Urothelium cell line (cell line): ENCODE results near the gene FXN.

Experiments
- DNase-seq: peaks from one replicate; pipeline ENCODE4 v3.0.0; 2011; ENCODE audit warnings: low spot score, mixed read lengths
- FAIRE-seq: peaks from 2 replicates; lab custom pipeline; 2011; peaks lifted over from hg19 to GRCh38; lab: Jason Lieb, UNC

The FXN gene

DNA sequence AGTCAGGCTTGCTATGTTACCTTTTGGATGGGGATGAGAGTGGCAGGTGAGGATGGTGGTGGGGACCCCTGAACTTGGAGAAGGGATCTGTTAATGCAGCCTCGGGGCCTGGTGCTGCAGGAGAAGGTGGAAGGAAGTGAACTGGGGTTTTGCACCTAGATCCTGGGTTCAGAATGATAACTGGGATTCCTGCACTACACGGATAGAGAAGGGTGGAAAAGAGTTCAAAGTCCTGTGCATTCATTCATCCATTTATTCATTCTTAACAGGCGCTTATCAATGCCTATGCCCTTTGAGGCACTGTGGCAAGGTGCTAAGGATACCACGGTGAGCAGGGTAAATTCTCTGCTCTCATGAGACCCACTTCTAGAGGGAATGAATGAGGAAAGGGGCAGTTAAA, 96.8 kb downstream of the FXN start:
- FAIRE-seq (no peak), DNase-seq (no peak)

DNA sequence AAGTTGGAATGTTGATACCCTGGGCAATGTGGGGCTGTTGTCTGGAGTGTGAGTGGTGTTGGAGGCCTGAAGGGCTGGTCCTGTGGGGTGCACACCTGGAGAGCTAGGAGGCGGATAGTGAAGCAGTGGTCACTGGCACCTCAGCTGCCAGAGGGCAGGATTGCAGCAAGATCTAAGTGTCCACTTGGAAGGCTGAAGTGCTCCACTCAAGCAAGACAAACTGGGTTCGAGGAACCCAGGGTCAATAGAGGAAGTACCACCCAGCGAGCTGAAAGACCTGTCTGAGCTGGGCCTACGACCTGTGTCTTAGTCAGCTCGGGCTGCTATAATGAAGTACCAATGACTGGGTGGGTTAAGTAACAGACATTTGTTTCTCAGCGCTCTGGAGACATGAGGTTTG, 98.9 kb downstream of the FXN start:
- DNase-seq (no peak), FAIRE-seq (no peak)

DNA sequence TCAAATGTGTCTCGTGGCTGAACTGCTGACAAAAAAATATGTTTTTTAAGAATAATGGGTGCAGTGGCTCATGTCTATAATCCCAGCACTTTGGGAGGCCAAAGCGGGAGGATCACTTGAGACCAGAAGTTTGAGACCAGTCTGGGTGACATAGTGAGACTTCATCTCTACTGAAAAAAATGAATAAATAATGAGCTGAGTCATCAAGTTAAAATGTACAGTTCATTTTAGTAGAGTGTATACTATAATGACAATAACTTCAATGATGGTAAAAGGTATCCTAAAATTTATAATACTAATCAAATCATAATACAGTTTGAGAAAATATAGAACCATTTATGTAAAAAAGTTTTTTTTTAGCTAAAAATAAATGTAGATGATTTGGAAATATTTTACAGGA, 100.6 kb downstream of the FXN start:
- DNase-seq (no peak), FAIRE-seq (no peak)

DNA sequence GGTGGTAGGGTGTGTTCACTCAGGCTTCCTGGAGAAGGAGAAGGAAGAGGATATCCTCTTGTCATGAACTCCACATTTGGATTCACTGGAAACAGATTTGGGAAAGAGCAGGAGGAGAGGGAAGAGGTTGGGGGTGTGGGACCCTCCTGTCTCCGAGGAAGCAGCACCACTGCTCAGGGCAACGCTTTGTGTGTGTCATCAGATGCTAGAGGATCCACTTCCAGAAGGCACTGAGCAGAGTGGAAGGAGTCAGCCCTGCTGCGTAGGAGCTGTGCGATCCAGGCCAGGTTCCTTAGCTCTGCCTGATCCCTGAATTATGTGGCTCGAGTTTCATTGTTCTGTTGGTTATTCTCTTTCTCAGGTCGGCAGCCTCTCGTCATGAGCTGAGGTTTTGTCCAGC, 101.2 kb downstream of the FXN start:
- DNase-seq (no peak), FAIRE-seq (no peak)

DNA sequence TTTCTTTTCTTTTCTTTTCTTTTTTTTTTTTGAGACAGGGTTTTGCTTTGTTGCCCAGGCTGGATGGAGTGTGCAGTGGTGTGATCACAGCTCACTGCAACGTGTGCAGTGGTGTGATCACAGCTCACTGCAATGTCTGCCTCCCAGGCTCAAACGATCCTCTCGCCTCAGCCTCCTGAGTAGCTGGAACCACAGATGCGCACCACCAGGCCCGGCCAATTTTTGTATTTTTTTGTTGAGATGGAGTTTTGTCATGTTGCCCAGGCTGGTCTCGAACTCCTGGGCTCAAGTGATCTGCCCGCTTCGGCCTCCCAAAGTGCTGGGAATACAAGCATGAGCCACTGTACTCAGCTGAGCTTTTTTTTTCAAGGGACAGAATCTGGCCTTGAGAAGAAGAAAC, 101.8 kb downstream of the FXN start:
- FAIRE-seq (no peak), DNase-seq (no peak)

DNA sequence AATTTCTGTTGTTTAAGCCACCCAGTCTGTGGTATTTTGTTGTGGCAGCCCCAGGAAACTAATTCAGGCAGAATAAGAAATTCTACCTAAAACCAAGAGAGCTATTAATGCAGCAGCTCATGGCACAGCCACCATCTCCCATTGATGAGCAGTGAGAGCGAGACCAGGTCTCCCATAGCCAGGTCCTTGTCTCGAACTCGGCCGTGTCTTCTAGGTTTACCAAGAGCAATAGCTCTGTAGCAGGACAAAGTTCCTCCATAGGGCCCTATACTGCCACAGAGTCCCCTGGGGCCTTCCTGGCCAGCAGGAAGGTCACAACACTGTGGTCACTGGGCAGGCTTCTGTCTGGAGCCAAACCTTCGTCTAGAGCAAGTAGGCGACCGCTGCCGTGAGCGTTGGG, 104.0 kb downstream of the FXN start:
- FAIRE-seq (no peak), DNase-seq (no peak)

DNA sequence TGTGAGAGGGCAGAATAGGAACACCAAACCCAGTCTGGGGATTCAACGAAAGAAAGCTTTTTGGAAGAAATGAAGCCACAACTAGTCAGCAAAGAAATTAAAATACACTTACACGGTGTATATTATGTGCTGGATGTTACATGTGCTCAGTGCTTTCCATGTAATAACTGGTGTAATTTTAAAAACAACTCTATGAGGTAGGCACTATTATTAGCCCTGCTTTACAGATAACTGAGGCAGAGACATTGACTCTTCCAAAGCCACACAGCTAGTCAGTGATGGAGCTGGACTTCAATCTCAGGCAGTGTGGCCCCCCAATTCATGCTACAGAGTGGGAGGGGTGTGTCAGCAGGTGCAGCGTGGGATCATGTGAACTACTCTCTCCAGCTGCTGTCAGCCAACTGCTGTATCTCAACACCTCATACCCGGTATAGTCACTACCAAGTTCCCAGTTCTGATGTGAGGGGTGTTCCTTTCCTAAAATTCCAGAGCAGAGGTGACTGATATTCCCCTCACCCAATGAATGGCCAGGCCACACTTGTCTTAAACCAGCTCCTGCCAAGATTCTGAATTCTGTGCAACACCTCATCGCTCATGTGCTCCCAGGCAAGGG, 104.7 kb downstream of the FXN start:
- FAIRE-seq (no peak), DNase-seq (no peak)

DNA sequence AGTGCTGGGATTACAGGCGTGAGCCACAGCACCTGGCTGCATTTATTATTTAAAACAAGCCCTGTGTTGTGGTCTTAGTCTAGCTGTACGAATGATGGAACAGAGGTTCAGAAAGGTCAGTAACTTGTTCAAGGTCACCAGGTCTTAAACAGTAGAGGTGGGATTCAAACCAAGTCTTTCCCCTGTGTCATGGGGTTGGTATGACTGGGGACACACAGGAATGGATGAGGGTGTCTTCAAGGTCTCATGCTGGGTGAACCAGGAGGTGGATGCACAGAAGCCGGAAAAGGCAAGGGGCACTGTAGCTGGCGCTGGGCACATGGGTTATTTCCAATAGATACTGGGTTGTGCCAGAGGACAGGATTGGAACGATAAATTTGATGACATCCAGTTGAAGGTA, 106.3 kb downstream of the FXN start:
- no peak for DNase-seq
- no peak for FAIRE-seq

DNA sequence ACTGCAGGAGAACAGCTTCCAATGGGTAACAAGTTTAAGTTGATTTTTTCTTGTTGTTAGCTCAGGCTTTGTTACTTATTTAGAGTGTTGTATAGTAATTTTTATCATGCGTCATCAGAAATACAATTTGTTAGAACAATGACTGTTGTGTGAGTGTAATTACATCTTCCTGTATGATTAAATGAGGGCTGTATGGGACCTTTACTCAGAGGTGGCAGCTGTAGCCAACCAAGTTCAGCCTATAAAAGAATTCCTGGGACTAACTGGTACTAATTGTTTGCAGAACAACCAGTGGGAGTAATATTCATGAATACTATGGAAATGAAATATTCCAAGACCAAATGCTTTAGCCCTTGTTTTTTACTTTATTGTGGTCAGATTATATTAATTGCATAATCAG, 107.7 kb downstream of the FXN start:
- FAIRE-seq (no peak), DNase-seq (no peak)

DNA sequence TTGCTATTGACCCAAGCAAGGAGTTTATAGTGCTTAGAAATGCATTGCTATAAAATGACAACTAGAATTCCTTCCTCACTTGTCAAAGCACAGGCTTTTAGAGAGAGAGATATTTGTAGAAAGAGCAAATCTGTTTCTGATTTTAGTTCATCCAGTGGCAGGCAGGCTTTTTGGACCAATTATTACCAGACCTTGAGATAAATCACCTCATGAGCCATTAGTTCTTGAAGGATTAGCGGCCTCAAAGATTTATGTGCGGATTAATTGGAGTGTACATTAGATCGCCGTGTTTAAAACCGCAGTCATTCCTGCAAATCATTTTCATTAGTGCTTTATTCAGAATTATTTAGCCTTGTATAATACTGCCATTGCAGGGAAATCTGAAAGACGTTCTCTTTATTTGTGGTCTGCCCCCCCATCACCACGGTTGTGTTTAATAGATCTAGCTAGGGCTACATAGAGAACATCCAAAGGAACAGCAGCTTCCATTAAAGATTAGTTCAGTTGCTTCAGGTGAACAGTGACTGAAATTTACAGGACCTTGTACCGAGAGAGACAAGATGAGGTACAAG, 109.7 kb downstream of the FXN start:
- no peak for DNase-seq

DNA sequence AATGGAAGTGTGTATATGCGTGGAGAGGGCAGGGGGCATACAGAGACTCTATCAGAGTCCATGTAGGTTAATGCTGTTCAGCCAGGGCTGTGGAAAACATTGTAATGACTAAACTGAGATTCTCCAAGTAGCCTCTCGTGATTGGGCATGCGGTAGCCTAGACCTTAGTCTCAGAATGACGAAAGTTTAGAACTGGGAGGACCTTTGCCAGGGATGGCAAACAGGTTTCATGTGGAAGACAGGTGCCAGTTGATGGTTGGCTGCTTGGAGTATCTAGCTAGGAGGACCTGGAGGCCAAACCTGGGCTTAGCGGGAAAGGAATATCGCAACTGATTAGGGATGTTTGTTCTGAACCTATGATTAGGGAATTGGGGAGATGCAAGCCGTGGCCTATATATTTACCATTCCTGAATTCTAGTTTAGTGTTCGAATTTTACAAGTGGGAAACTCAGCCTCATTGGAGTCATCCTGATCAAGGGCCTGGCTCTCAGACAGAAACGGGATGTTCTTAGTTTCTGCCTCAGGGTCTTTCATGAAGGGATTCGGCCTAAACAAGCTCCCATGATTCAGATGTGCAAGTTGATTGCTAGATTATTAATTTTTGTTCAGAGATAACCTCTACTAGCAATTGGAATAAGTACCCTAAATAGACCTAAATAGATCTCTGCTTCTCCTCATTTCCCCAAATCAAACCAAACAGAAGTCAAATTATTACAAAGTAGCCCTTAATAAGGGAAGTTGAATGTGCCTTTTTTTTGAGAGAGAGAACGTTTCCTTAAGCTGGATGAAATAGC, 111.7 kb downstream of the FXN start:
- FAIRE-seq: no peak
- no peak for DNase-seq

More for the DNA sequence above, 109.7 kb downstream of the FXN start:
- FAIRE-seq: no peak

DNA sequence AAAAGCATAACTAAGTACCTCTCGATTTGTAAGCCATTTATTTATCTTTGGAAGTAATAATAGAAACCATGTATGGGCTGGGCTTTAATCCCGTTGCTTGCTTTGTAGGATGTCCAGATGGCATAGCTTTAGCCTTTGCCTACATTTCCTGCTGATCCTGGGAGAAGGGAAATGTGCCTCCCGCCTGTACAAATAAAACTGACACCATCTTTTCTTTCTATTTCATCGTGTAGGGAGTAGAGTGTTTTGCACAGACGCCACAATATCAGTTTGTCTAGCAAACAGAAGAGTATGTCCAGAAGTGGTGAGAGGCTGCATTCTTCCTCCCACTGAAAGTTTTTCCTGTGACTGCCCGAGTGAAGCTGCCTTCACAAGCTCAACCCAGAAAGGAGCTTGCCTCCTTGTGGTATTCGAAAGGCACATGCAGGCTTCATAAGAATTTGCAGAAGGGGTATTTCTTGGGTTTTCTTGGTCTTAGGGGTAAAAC, 113.8 kb downstream of the FXN start:
- FAIRE-seq: no peak
- no peak for DNase-seq
